SW480 (cell line): ENCODE measurements around the gene GOLGA8M.
"Not testable (repeated sequence)": the region's sequence is repeated elsewhere in the genome, so short reads cannot be mapped to it uniquely, and the experiment has no call there.

Experiments used
- DNase-seq: peaks from one replicate; pipeline ENCODE4 v3.0.0-alpha.2; 2016; ENCODE audit warnings: low spot score

Gene GOLGA8M

GRCh38 chr15:28660750-28661149, 51.5 kb downstream of the GOLGA8M start:
- not testable (repeated sequence) for DNase-seq

DNA sequence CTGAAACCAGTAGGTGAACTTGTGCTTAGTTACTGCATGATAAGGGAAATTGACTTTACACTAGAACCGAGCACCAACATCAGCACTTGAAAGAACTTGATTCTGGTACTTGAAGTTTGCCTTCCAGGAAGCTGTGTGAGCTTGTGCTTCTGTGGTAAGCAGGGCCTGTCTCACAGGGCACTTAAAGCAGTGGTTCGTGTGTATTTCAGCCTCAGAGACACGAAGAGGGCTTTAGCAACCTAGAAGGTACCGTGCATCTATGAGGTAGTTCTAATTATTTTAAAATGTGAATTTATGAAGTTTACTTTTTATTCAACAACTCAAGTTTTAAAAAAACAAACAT, 56.2 kb downstream of the GOLGA8M start:
- not testable (repeated sequence) for DNase-seq

DNA sequence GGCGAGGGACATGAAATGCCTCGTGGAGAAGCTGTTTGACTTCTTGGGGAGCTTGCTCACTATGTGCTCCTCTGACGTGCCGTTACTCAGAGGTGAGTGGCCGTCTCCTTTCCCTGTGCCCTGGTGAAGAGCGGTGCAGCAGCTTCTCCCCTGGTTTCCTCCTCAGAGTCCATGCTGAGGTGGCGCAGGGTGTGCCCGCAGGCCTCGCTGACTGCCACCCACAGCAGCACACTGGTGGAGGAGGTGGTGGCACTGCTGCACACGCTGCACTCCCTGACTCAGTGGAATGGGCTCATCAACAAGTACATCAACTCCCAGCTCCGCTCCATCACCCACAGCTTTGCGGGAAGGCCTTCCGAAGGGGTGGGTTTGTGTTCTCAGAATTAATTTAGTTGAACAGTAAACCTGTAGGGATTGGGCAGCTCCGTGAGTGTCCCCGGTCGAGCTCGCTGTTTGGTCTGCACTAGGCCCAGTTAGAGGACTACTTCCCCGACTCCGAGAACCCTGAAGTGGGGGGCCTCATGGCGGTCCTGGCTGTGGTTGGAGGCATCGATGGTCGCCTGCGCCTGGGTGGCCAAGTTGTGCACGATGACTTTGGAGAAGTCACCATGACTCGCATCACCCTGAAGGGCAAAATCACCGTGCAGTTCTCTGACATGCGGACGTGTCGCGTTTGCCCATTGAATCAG, 56.7 kb downstream of the GOLGA8M start:
- DNase-seq, result not testable (repeated sequence)

- DNase-seq, result not testable (repeated sequence)
These were observed 58.0 kb downstream of the GOLGA8M start for GRCh38 chr15:28654194-28654593.

DNA sequence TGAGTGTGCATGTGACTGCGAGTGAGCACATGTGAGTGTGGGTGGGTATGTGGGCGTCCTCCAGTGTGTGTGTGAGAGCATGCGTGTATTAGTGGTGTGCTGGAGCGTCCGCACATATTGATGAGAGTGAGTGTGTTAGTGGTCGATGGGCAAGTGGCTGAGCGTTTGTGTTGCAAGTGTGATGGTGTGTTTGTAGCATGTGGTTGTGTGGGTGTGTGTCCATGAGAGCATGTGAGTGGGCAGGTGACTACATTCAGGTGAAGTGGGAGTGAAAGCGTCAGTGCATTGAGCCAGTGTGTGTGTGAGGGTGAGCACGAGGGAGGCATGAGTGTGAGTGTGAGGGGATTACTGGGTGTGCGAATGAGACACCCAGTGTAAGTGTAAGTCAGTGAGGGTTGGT, 59.7 kb downstream of the GOLGA8M start:
- DNase-seq, result not testable (repeated sequence)
